Activated T-helper 2 cell treated with anti-CD3 and anti-CD28 coated beads, Interferon-gamma antibody, Interleukin-2, Interleukin-4, amounts not matched to agents 10 μg/mL and 5 μg/mL and 100 μg/mL, durations not matched to agents 14 hours and 24 hours and 36 hours (primary cell): ENCODE measurements around the gene IGSF9B. TPM values are rescaled to one million over a fixed set of nuclear protein-coding genes. Genes with fewer than 3 reads are reported as not detected.

ENCODE experiments used
- DNase-seq: peaks from one replicate; pipeline ENCODE4 v3.0.0; 2021; ENCODE audit warnings: low spot score
- H3K27ac Mint-ChIP-seq: one replicate; pipeline ENCODE4 v1.8.0; 2021; ENCODE audit warnings: mixed read lengths
- H3K27me3 Mint-ChIP-seq: one replicate; pipeline ENCODE4 v1.8.0; 2021; ENCODE audit warnings: low read depth, mixed read lengths
- H3K36me3 Mint-ChIP-seq: one replicate; pipeline ENCODE4 v1.8.0; 2021; ENCODE audit warnings: low read depth, mixed read lengths
- H3K4me1 Mint-ChIP-seq: one replicate; pipeline ENCODE4 v1.8.0; 2021; ENCODE audit warnings: low read depth, mixed read lengths
- H3K4me3 Mint-ChIP-seq: one replicate; pipeline ENCODE4 v1.8.0; 2021; ENCODE audit warnings: low read depth, mild to moderate bottlenecking, moderate library complexity, mixed read lengths
- H3K9me3 Mint-ChIP-seq: one replicate; pipeline ENCODE4 v1.8.0; 2021; ENCODE audit warnings: mixed read lengths
- intact Hi-C: fragments of 100-400 bp; cut with micrococcal nuclease; formaldehyde crosslinking; loops from one replicate; pipeline ENCODE4 v1.15.1; 2023
- total RNA-seq: library from RNA; stranded (reverse); gene quantifications from 2 replicates; pipeline ENCODE4 v1.2.3, GENCODE V29; 2022

Gene IGSF9B
- total RNA-seq, 1 donor from 2014 or later = 101 TPM

DNA sequence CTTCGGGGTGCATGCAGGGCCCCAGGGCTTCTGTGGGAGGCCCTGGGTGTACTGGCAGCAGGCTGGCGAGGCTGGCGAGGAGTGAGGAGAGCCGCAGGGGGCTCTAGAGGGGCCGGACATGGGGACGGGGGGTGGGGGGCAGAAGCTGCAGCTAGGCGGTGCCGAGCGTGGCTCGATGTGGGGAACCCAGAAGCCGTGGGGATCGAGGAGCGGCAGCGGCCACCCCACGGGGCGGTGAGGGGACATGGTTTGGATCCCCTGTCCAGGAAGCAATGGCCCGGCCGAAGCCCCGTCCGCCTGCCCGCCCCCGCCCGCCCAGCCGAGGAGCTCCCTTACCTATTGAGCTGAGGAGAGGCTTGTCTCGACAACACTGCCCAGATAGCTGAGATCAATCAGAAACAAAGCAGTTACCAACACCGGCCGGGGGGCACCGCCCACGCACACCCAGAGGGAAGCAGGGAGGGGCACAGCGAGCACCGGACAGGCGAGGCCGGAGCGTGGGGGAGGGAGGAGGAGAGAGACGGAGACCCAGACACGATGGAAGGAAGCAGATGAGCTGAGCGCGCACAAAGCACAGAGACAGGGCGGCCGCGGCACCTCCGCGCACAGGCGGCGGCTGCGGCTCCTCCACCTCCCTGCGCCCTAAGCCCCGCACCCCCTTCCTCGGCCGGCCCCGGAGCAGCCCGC, 38.7 kb downstream of the IGSF9B start:
- H3K4me1 Mint-ChIP-seq = no peaks in the 10 kb centered on the region
- H3K9me3 Mint-ChIP-seq = no peaks in the 10 kb centered on the region
- peaks cover 44% of the 10 kb centered on the region for H3K36me3 Mint-ChIP-seq
- H3K27me3 Mint-ChIP-seq = no peaks in the 10 kb centered on the region
- no peak overlapping the region for H3K27ac Mint-ChIP-seq
- H3K4me3 Mint-ChIP-seq = no peak overlapping the region
- intact Hi-C loops = no loop called here
- DNase-seq = no peak

DNA sequence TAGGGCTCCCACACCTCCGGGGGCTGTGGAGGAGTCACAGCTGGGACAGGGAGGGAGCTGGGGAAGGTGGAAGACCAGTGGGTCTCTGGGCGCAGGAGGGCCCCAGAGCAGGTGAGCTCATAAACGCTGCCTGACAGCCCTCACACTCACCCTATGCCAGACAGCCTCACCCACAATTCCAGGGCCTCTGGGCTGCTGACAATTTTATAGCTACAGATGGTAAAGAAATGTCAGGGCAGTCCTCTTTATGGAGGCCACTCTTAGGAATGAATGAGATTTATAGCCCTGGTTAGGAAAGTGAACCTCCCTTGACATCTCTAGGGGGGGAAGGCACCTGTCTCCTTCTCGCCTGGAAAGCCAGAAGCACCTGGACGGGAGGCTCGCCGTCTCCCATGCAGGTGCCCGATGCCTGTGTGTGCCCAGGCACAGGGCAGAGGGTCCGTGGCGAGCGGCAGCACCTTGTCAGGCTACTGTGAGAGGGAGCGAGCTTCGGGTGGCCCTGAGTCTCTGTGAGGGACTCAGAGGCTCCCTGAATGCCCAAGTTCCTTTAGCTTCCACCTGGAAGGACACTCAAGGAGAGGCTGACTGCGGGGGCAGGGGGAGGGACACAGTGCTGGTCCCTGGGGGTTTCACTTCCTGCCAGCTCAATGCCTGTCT, 39.9 kb downstream of the IGSF9B start:
- no peak overlapping the region for H3K4me3 Mint-ChIP-seq
- H3K36me3 Mint-ChIP-seq = peaks cover 45% of the 10 kb centered on the region
- intact Hi-C loops = no loop called here
- no peaks in the 10 kb centered on the region for H3K4me1 Mint-ChIP-seq
- no peaks in the 10 kb centered on the region for H3K27me3 Mint-ChIP-seq
- DNase-seq = no peak
- no peaks in the 10 kb centered on the region for H3K9me3 Mint-ChIP-seq
- H3K27ac Mint-ChIP-seq = no peak overlapping the region

DNA sequence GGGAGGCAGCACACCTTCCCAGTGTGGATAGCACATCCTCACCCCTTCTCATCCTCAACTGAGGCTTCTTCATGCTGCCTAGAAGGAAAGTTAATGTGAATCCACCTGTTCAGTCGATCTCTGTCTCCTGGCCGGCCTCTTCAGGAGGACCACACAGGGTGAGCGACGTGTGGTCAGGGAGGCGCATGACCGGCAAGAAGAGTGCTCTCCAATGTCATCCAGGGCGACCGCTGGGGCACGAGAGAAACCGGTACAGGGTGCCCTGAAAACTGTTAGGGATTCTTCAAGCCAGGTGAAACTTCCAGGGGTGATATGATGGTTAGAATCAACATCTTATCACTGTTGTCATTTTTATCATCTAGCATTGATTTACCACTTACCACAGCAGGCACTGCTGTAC, 43.0 kb downstream of the IGSF9B start:
- Mint-ChIP-seq H3K9me3 (no peaks in the 10 kb centered on the region), H3K36me3 (peaks cover 61% of the 10 kb centered on the region), H3K4me3 (no peak overlapping the region), H3K27ac (no peak overlapping the region), H3K4me1 (no peaks in the 10 kb centered on the region), H3K27me3 (no peaks in the 10 kb centered on the region)
- intact Hi-C loops = no loop called here
- no peak for DNase-seq

DNA sequence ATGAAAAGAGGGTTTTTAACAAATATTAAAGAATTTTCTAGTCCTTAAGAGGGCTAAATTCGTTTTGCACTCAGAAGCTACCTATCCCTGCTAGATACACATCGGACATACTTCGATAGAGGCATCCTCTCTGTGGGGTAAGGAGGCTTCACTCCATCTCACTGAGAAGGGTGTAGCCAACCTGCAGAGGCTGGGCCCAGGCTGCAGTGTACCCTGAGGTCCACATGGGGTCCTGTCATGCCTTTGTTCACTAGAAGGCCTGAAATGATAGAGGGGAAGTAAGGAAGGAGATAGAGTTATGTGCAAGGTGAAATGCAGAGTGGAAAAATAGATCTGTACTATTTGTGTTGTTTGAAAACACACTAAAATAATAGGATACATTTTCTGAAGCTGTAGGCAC, 45.6 kb downstream of the IGSF9B start:
- Mint-ChIP-seq H3K9me3 (no peaks in the 10 kb centered on the region), H3K4me3 (no peak overlapping the region), H3K27me3 (no peaks in the 10 kb centered on the region), H3K4me1 (no peaks in the 10 kb centered on the region), H3K36me3 (peaks cover 62% of the 10 kb centered on the region), H3K27ac (no peak overlapping the region)
- intact Hi-C loops = no loop called here
- DNase-seq = no peak

DNA sequence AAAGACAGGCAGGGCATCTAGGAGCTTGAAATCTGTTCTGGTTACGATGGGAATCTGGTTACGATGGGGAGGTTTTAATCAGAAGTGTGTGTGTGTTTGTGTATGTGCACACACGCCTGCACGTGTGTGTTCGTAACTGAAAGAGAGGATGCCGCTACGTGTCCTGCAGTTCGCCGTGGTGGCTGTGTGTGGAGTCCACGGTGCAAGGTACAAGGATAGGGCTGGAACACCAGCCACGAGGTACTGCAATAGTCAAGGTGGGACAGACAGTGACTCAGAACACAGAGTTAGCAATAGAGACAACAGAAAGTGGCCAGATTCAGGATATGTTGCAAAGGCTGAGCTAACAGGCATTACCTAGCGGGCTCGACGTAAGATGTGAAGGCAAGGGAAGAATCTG, 46.7 kb downstream of the IGSF9B start:
- no peak for DNase-seq
- Mint-ChIP-seq H3K36me3 (peaks cover 66% of the 10 kb centered on the region), H3K4me1 (no peaks in the 10 kb centered on the region), H3K27ac (no peak overlapping the region), H3K27me3 (no peaks in the 10 kb centered on the region), H3K4me3 (no peak overlapping the region), H3K9me3 (no peaks in the 10 kb centered on the region)
- intact Hi-C loops = no loop called here

DNA sequence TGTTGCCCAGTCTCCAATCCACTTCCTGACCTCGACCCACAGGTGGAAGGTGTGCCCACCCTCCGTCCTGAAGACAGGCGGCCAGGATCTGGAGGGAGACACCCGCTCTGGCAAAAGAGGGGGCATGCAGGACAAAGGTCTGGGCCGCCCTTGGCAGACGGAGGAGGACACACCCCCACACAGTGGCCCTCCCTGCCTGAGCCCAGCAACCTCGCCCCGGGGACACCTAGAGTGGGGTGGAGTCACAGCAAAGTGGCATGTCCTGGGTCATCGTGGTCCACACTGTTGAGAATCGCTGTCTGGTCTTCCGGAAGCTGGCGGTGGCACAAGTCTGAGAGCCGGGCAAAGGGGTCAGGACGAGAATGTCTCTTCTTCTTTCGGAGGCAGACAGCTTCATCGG, 47.9 kb downstream of the IGSF9B start:
- H3K4me1 Mint-ChIP-seq = no peaks in the 10 kb centered on the region
- peaks cover 71% of the 10 kb centered on the region for H3K36me3 Mint-ChIP-seq
- no peaks in the 10 kb centered on the region for H3K27me3 Mint-ChIP-seq
- intact Hi-C loops = no loop called here
- H3K4me3 Mint-ChIP-seq = no peak overlapping the region
- no peak overlapping the region for H3K27ac Mint-ChIP-seq
- DNase-seq = no peak
- no peaks in the 10 kb centered on the region for H3K9me3 Mint-ChIP-seq

DNA sequence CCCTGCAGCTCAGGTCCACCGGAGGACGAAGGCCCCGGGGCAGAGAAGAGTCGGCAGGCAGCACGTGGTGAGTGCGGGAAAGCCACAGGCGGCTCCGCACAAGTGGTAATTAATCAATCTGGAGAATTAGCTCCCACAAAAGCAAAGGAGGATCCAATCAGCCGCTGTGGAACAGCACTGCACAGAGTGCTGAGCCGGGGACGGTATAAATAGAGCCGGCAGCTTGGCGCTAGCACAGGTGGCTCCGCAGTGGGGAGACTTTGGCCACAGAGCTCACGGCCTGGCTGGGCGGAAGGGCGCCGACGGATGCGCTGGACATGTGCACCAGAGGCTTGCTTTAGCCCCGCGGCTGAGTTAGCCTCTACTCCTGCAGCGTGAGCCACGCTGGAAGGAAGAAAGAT, 48.9 kb downstream of the IGSF9B start:
- no peaks in the 10 kb centered on the region for H3K4me1 Mint-ChIP-seq
- no peaks in the 10 kb centered on the region for H3K27me3 Mint-ChIP-seq
- H3K9me3 Mint-ChIP-seq = no peaks in the 10 kb centered on the region
- no peak for DNase-seq
- H3K4me3 Mint-ChIP-seq = no peak overlapping the region
- H3K36me3 Mint-ChIP-seq = peaks cover 62% of the 10 kb centered on the region
- H3K27ac Mint-ChIP-seq = no peak overlapping the region
- intact Hi-C loops = no loop called here

DNA sequence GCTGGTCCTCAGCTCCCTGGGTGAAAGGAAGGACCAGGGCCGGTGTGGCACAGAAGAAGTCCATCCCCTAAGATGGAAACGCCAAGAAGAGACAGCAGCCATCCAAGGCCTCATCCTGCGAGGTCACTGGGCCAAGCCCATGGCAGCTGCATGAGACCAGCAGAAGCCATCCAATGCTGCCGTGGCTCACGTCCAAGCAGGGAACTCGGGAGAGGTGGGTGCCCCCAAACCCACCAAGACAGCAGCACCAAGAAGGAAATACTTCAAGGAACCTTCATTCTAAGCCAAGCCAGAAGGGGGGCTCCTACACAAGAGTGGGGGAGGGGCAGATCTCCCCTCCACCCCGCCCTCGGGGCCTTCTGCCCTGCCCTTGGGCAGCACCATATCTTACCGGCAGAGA, 49.6 kb downstream of the IGSF9B start:
- H3K4me1 Mint-ChIP-seq = no peaks in the 10 kb centered on the region
- H3K9me3 Mint-ChIP-seq = no peaks in the 10 kb centered on the region
- intact Hi-C loops = no loop called here
- DNase-seq = no peak
- H3K27ac Mint-ChIP-seq = no peak overlapping the region
- no peak overlapping the region for H3K4me3 Mint-ChIP-seq
- no peaks in the 10 kb centered on the region for H3K27me3 Mint-ChIP-seq
- peaks cover 56% of the 10 kb centered on the region for H3K36me3 Mint-ChIP-seq

DNA sequence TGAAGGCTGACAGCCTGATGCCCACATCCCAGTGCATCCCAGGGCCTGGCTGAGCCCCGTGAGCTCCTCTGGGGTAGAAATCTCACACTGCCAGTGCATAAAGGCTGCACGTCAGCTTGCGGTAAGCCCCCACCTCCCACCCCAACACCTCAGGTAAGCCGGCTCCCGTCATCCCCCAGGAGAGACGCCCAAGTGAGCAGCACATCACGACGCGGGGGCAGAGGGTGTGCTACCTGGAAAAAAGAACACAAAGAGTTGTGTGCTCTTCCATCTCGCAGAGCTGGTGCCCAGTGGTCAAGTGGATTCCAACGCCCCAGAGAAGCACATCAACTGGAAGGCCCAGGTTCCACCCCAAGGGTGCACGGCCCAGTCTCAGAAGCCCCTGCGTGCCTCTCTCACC, 50.0 kb downstream of the IGSF9B start:
- Mint-ChIP-seq H3K9me3 (no peaks in the 10 kb centered on the region), H3K4me3 (no peak overlapping the region), H3K27ac (no peak overlapping the region), H3K27me3 (no peaks in the 10 kb centered on the region), H3K36me3 (peaks cover 53% of the 10 kb centered on the region), H3K4me1 (no peaks in the 10 kb centered on the region)
- intact Hi-C loops = no loop called here
- DNase-seq = no peak

DNA sequence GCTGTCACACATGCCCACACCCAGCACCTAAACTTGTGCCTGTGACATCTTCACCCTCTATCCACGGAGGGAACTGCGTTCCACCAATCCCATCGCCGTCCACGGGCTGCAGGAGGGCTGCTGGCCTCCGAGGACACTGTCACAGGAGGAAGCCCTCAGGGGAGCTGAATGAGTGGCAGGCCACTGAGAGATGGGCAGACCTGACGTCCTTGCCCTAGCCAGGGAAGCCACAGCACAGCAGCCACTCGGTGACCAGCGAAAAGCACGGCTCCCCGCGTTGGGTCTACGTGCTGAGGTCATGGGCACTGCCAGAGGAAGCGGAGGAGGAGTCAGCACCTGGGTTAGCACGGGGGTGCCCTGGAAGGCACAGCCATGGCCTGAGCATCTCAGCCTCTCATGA, 50.5 kb downstream of the IGSF9B start:
- intact Hi-C loops = no loop called here
- H3K9me3 Mint-ChIP-seq = no peaks in the 10 kb centered on the region
- peaks cover 50% of the 10 kb centered on the region for H3K36me3 Mint-ChIP-seq
- H3K27ac Mint-ChIP-seq = no peak overlapping the region
- H3K4me1 Mint-ChIP-seq = no peaks in the 10 kb centered on the region
- H3K4me3 Mint-ChIP-seq = no peak overlapping the region
- H3K27me3 Mint-ChIP-seq = no peaks in the 10 kb centered on the region
- DNase-seq = no peak

DNA sequence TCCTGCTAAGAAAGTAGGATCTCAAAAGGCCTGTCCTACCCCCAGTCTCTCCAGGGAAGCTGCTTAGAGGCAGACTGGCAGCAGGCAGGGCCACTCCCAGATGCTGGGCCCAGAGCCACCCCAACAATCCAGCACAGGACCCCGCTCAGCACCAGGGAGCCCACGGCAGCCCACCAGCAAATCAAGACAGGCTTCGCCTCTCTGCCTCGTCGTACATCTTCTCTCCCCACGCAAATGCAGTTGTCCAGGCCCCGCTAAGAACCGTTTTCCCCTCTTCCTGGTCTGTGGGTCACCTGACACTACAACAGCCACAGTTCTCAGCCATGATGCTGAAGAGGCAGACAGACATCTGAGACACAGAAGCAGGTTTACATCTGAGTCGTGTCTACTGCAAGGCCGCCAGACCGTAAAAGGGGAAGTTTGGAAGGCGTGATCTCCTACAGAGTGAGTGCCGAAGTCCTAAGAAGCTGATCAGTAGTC, 51.1 kb downstream of the IGSF9B start:
- no peak for DNase-seq
- Mint-ChIP-seq H3K36me3 (peaks cover 48% of the 10 kb centered on the region), H3K9me3 (no peaks in the 10 kb centered on the region), H3K27me3 (no peaks in the 10 kb centered on the region), H3K4me3 (no peak overlapping the region), H3K4me1 (no peaks in the 10 kb centered on the region), H3K27ac (no peak overlapping the region)
- intact Hi-C loops = no loop called here

DNA sequence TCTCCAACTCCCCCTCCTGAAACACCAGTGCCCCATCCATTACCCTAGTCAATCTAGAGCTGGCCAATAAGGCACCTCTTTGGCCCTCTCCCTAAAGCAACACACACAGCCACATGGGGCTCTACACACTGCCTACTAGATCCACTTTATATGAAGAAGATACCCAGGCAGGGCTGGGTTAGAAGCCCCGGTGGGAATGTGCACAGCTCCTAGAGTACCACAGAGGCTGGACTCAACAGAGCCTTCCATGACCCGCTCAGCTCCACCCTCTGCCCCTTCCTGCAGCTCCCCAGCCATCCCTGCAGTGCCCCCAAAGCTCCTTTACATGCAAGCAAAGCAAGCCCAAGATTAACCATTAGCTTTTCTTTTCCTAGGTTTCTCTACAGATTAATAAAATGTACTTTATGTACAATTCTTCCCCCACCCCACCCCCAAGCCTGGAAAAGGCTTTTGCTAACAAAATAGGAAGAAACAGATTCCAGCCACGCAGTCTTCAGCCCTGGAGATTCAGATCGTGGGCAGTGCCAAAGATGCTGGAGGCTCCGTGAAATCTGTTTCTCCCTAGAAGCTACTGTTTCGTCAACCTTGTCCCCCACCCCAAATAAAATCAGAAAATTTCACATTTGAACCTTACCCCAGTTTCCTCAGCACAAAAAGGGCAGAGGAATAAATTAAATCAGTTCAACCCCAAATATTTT, 51.8 kb downstream of the IGSF9B start:
- H3K36me3 Mint-ChIP-seq = peaks cover 43% of the 10 kb centered on the region
- no peak for DNase-seq
- no peaks in the 10 kb centered on the region for H3K4me1 Mint-ChIP-seq
- no peaks in the 10 kb centered on the region for H3K27me3 Mint-ChIP-seq
- intact Hi-C loops = no loop called here
- no peak overlapping the region for H3K27ac Mint-ChIP-seq
- no peak overlapping the region for H3K4me3 Mint-ChIP-seq
- no peaks in the 10 kb centered on the region for H3K9me3 Mint-ChIP-seq
